ENCODE data around the gene METTL26. TPM values are rescaled to one million over a fixed set of nuclear protein-coding genes. Genes with fewer than 3 reads are reported as not detected.

METTL26 gene
- total and polyA plus RNA-seq, 2 of the 8 experiments (the other 6 are each of a cell fraction or from before 2014, with no cell fraction given): 100 to 186 TPM

GRCh38 chr16:673399-673991 lies 37.4 kb upstream of the METTL26 start:
- peaks cover 0 to 29% (median 25%) of the 10 kb centered on the region in 4 experiments; a peak in 6 of 7 replicates for H3K4me1 ChIP-seq (replicated peaks in 1 of 4; ENCODE audit: control insufficient read depth in 3 of 4, insufficient read depth in 4 of 4, low read length in 3 of 4)
- no peak overlapping the region for H3K4me2 ChIP-seq (ENCODE audit: insufficient read depth in 1 of 2, low read depth in 2 of 2, low read length in 2 of 2)
- peaks cover 14 to 44% (median 33%) of the 10 kb centered on the region in 4 experiments for H3K36me3 ChIP-seq (ENCODE audit: control insufficient read depth in 2 of 4, insufficient read depth in 4 of 4, low read length in 3 of 4)
- no peak overlapping the region for H4K5ac ChIP-seq (ENCODE audit: insufficient read length, low read depth, low read length)
- no peak overlapping the region for H4K91ac ChIP-seq (replicated peaks; ENCODE audit: insufficient read length, low read length)
- H3K14ac ChIP-seq (ENCODE audit: insufficient read length): no peak overlapping the region
- CTCF ChIA-PET (ENCODE audit: partially characterized antibody): interaction anchor here (0.9 to 12.0 kb wide), 8 partner anchors 13 to 281 kb away, joined by 3 to 75 read pairs (median 4); partner anchors contain the start of genes CIAO3 and WDR24
- POLR2A ChIA-PET (ENCODE audit: partially characterized antibody): interaction anchor here (0.7 to 17.4 kb wide), 8 partner anchors 5 to 44 kb away, joined by 3 to 214 read pairs (median 6); partner anchors contain the start of genes JMJD8, METRN, RHBDL1 and RHOT2
- no peak overlapping the region for H2BK5ac ChIP-seq (ENCODE audit: low read depth, low read length)
- H3K79me2 ChIP-seq (ENCODE audit: control insufficient read depth in 1 of 2, insufficient read depth in 2 of 2, low read length in 2 of 2): peaks cover 0 to 11% of the 10 kb centered on the region in 2 experiments; a peak in 1 of 4 replicates
- H3K27ac ChIP-seq (ENCODE audit: low read depth, low read length): no peak overlapping the region
- 95% methylated on average over 18 of the region's 18 CpGs; no CpG with 5 or more reads in 1 of the 2 experiments for WGBS, 2 experiments (ENCODE audit: extremely low coverage in 1 of 2, insufficient coverage in 1 of 2, insufficient read length in 1 of 2, insufficient replicate concordance in 2 of 2, low coverage in 1 of 2, low lambda C conversion rate in 2 of 2, missing lambda C conversion rate in 1 of 2)
- H3K23ac ChIP-seq (ENCODE audit: insufficient read length): no peak overlapping the region
- H3K23me2 ChIP-seq (ENCODE audit: low read depth, low read length): peaks cover 12% of the 10 kb centered on the region
- no peak overlapping the region for H2AK5ac ChIP-seq (ENCODE audit: low read depth, low read length)
- H3K4ac ChIP-seq (replicated peaks; ENCODE audit: insufficient read length, low read depth, low read length): no peak overlapping the region
- no peak overlapping the region for H2BK20ac ChIP-seq (ENCODE audit: low read length)
- DNase-seq (ENCODE audit: low read depth in 1 of 2, low spot score in 2 of 2): no peak
- H4K8ac ChIP-seq (ENCODE audit: extremely low read depth, insufficient read depth, low read length): no peak overlapping the region
- H3K4me3 ChIP-seq (ENCODE audit: extremely low read depth in 1 of 4, insufficient read depth in 2 of 4, low read depth in 3 of 4, low read length in 4 of 4): no peak overlapping the region
- FAIRE-seq: no peak
- no peak overlapping the region for H3K56ac ChIP-seq (replicated peaks; ENCODE audit: insufficient read length, low read depth, low read length)
- H2BK120ac ChIP-seq (replicated peaks; ENCODE audit: low read depth, low read length): no peak overlapping the region
- no peak overlapping the region for H2AFZ ChIP-seq (ENCODE audit: low read length)
- no peak overlapping the region for H2BK12ac ChIP-seq (ENCODE audit: low read depth, low read length)
- no peaks in the 10 kb centered on the region for H3K9me3 ChIP-seq (ENCODE audit: insufficient read depth in 2 of 2, low read depth in 1 of 2, low read length in 1 of 2)
- TF ChIP-seq EGR1 (IDR thresholded peaks at IDR 0.05; ENCODE audit: borderline replicate concordance, low read depth, low read length) (no peak), NANOG (IDR thresholded peaks at IDR 0.05; ENCODE audit: insufficient read depth, low read depth, low read length, poor library complexity, severe bottlenecking) (no peak), EZH2 (IDR thresholded peaks at IDR 0.05; ENCODE audit: low read depth, low read length, severe bottlenecking) (no peak), KDM5A (IDR thresholded peaks at IDR 0.05; ENCODE audit: low read length) (no peak)
- H3K9ac ChIP-seq (replicated peaks in 1 of 4; ENCODE audit: extremely low read depth in 1 of 4, low read depth in 3 of 4, low read length in 3 of 4): no peak overlapping the region
- no peak overlapping the region for H2BK15ac ChIP-seq (ENCODE audit: low read length)
- H4K20me1 ChIP-seq (replicated peaks in 1 of 2; ENCODE audit: control insufficient read depth in 1 of 2, insufficient read depth in 2 of 2, low read length in 2 of 2): peaks cover 5 to 28% of the 10 kb centered on the region in 2 experiments
- peaks cover 0 to 2% (median 0%) of the 10 kb centered on the region in 4 experiments; a peak in 2 of 7 replicates for H3K27me3 ChIP-seq (replicated peaks in 1 of 4; ENCODE audit: control insufficient read depth in 3 of 4, extremely low read depth in 1 of 4, insufficient read depth in 3 of 4, low read length in 3 of 4)
- H3K79me1 ChIP-seq (ENCODE audit: low read depth, low read length): peaks cover 11% of the 10 kb centered on the region
- no peak overlapping the region for H3K18ac ChIP-seq (ENCODE audit: extremely low read depth, low read length)

All from H1 (cell line).